ENCODE data around the gene CMTR2. TPM values are rescaled to one million over a fixed set of nuclear protein-coding genes. Genes with fewer than 3 reads are reported as not detected.

CMTR2 gene
- total RNA-seq, 1 experiment from 2014 or later: 24.7 TPM

GRCh38 chr16:71282943-71283342 lies 6.3 kb downstream of the CMTR2 start:
- no peak for DNase-seq (ENCODE audit: low read depth)

GRCh38 chr16:71276589-71277334 lies 12.4 kb downstream of the CMTR2 start:
- no peak for DNase-seq (ENCODE audit: low read depth)

GRCh38 chr16:71273384-71273783 lies 15.8 kb downstream of the CMTR2 start:
- DNase-seq (ENCODE audit: low read depth): no peak

GRCh38 chr16:71264299-71264698 lies 24.9 kb downstream of the CMTR2 start:
- no peak for DNase-seq (ENCODE audit: low read depth)

- DNase-seq (ENCODE audit: low read depth): no peak
Measured at GRCh38 chr16:71263582-71263981, 25.6 kb downstream of the CMTR2 start.

GRCh38 chr16:71262391-71262790 lies 26.8 kb downstream of the CMTR2 start:
- DNase-seq (ENCODE audit: low read depth): no peak

GRCh38 chr16:71260995-71261394 lies 28.2 kb downstream of the CMTR2 start:
- no peak for DNase-seq (ENCODE audit: low read depth)

GRCh38 chr16:71259086-71259485 lies 30.1 kb downstream of the CMTR2 start:
- no peak for DNase-seq (ENCODE audit: low read depth)

GRCh38 chr16:71258372-71258771 lies 30.8 kb downstream of the CMTR2 start:
- DNase-seq (ENCODE audit: low read depth): no peak

GRCh38 chr16:71257768-71258167 lies 31.4 kb downstream of the CMTR2 start:
- DNase-seq (ENCODE audit: low read depth): no peak

GRCh38 chr16:71255721-71256120 lies 33.5 kb downstream of the CMTR2 start:
- DNase-seq (ENCODE audit: low read depth): no peak

GRCh38 chr16:71254832-71255525 lies 34.2 kb downstream of the CMTR2 start:
- DNase-seq (ENCODE audit: low read depth): no peak

- DNase-seq (ENCODE audit: low read depth): no peak
Measured at GRCh38 chr16:71250461-71251235, 38.6 kb downstream of the CMTR2 start.

- DNase-seq (ENCODE audit: low read depth): no peak
Measured at GRCh38 chr16:71249399-71249798, 39.8 kb downstream of the CMTR2 start.

GRCh38 chr16:71247478-71247877 lies 41.7 kb downstream of the CMTR2 start:
- no peak for DNase-seq (ENCODE audit: low read depth)

GRCh38 chr16:71246309-71246708 lies 42.9 kb downstream of the CMTR2 start:
- DNase-seq (ENCODE audit: low read depth): no peak

- DNase-seq (ENCODE audit: low read depth): no peak
Measured at GRCh38 chr16:71244521-71244920, 44.7 kb downstream of the CMTR2 start.

- DNase-seq (ENCODE audit: low read depth): no peak
Measured at GRCh38 chr16:71242601-71243000, 46.6 kb downstream of the CMTR2 start.

GRCh38 chr16:71242036-71242435 lies 47.2 kb downstream of the CMTR2 start:
- no peak for DNase-seq (ENCODE audit: low read depth)

Data from HT1080 (cell line).